Stimulated activated naive CD8-positive, alpha-beta T cell treated with anti-CD3 and anti-CD28 coated beads, Interleukin-15, Interleukin-2, amounts not matched to agents 100 ng/mL and 50 ng/mL, for 24 hours (primary cell): Measurements from ENCODE around the gene IQCN.

ENCODE experiments used
- H3K27ac Mint-ChIP-seq: one replicate; pipeline ENCODE4 v1.8.0; 2021; ENCODE audit warnings: mild to moderate bottlenecking, mixed read lengths
- H3K27me3 Mint-ChIP-seq: one replicate; pipeline ENCODE4 v1.8.0; 2021; ENCODE audit warnings: mixed read lengths
- H3K36me3 Mint-ChIP-seq: one replicate; pipeline ENCODE4 v1.8.0; 2021; ENCODE audit warnings: low read depth, mixed read lengths
- H3K4me1 Mint-ChIP-seq: one replicate; pipeline ENCODE4 v1.8.0; 2021; ENCODE audit warnings: low read depth, mixed read lengths
- H3K4me3 Mint-ChIP-seq: one replicate; pipeline ENCODE4 v1.8.0; 2021; ENCODE audit warnings: mild to moderate bottlenecking, mixed read lengths
- H3K9me3 Mint-ChIP-seq: one replicate; pipeline ENCODE4 v1.8.0; 2021; ENCODE audit warnings: mixed read lengths

IQCN gene

GRCh38 chr19:18308948-18309325, 34.7 kb upstream of the IQCN start:
- Mint-ChIP-seq H3K4me3 (no peak overlapping the region), H3K27me3 (no peaks in the 10 kb centered on the region), H3K36me3 (peaks cover 38% of the 10 kb centered on the region), H3K27ac (no peak overlapping the region), H3K9me3 (no peaks in the 10 kb centered on the region), H3K4me1 (peaks cover 41% of the 10 kb centered on the region)

- H3K4me3 Mint-ChIP-seq, result no peak overlapping the region
- H3K4me1 Mint-ChIP-seq, result peaks cover 48% of the 10 kb centered on the region
- H3K27me3 Mint-ChIP-seq, result no peaks in the 10 kb centered on the region
- peaks cover 36% of the 10 kb centered on the region for H3K36me3 Mint-ChIP-seq
- H3K27ac Mint-ChIP-seq, result peak overlapping the region; percentile 31
- no peaks in the 10 kb centered on the region for H3K9me3 Mint-ChIP-seq
Observed at GRCh38 chr19:18308051-18308947, 34.0 kb upstream of the IQCN start.

DNA sequence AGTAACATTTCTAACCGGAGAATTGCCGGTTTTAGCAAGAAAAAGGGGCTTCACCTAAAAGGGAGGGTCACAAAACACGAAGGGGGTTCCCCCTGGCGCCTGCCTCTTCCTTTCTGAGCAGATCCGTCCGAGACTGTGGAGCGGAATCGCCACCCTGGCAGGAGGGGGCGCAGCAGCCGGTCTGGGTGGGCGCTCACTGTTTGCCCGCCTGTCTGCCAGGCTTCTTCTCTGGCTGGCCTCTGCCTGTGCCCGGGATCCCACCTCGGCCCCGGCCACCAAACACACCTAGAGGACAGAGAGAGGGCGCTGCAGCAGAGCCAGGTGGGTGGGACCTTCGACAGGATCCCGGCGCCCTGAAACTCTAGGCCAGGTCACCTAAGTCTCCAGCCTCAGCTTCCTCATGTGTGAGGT, 33.0 kb upstream of the IQCN start:
- Mint-ChIP-seq H3K4me3 (peak overlapping the region; percentile 54), H3K27ac (peak overlapping the region; percentile 95), H3K27me3 (no peaks in the 10 kb centered on the region), H3K9me3 (no peaks in the 10 kb centered on the region), H3K36me3 (peaks cover 29% of the 10 kb centered on the region), H3K4me1 (peaks cover 54% of the 10 kb centered on the region)

GRCh38 chr19:18306888-18307260, 32.6 kb upstream of the IQCN start:
- Mint-ChIP-seq H3K4me1 (peaks cover 58% of the 10 kb centered on the region), H3K27ac (peak overlapping the region; percentile 95), H3K36me3 (peaks cover 29% of the 10 kb centered on the region), H3K9me3 (no peaks in the 10 kb centered on the region), H3K27me3 (no peaks in the 10 kb centered on the region), H3K4me3 (peak overlapping the region; percentile 54)

GRCh38 chr19:18306209-18306887, 32.1 kb upstream of the IQCN start:
- Mint-ChIP-seq H3K27ac (peak overlapping the region; percentile 95), H3K27me3 (no peaks in the 10 kb centered on the region), H3K4me1 (peaks cover 62% of the 10 kb centered on the region), H3K4me3 (peak overlapping the region; percentile 84), H3K36me3 (peaks cover 29% of the 10 kb centered on the region), H3K9me3 (no peaks in the 10 kb centered on the region)

DNA sequence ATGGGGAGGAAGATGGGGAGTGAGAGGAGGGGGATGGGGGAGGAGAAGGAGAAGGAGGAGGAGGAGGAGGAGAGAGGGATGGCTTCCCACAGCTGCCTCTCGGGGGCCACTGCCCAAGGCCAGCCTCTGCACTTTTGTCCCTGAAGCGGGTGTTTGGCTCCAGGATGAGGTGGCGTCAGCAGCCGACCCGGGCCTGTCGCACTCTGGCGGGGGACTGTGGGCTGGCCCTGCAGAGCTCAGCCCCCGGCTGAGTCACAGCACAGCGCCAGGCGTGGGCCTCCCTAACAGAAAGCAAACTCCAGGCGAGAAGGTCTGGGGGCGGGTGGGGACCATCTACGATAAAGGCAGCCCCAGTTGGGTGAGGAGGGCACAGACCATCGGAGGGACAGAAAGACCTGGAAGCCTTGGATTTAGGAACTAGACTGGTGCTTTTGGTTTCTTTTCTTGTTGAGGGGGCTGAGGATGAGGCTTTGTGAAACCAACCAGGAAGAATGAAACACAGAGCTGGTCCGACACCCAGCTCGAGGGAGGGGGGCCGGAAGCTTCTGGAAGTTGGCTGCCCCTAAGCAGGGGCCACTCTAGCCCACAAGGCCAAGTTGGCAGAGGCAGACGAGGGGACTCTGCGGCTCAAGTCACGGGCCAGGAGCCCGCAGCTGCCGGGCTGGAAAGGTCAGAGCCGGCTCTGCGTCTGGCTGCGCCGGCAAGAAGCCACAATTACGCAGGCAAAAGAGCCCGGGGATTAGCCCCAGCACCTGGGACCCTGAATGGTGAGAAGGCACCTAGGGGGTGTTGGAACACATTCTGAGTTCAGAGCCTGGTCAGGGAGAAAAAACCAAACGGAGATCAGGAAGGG, 30.4 kb upstream of the IQCN start:
- Mint-ChIP-seq H3K9me3 (no peaks in the 10 kb centered on the region), H3K27ac (peak overlapping the region; percentile 95), H3K4me3 (peak overlapping the region; percentile 84), H3K4me1 (peaks cover 58% of the 10 kb centered on the region), H3K27me3 (no peaks in the 10 kb centered on the region), H3K36me3 (peaks cover 29% of the 10 kb centered on the region)

- Mint-ChIP-seq H3K27ac (peak overlapping the region; percentile 95), H3K4me1 (peaks cover 62% of the 10 kb centered on the region), H3K4me3 (peak overlapping the region; percentile 84), H3K9me3 (no peaks in the 10 kb centered on the region), H3K27me3 (no peaks in the 10 kb centered on the region), H3K36me3 (peaks cover 28% of the 10 kb centered on the region)
Observed at GRCh38 chr19:18304208-18304457, 29.9 kb upstream of the IQCN start.

DNA sequence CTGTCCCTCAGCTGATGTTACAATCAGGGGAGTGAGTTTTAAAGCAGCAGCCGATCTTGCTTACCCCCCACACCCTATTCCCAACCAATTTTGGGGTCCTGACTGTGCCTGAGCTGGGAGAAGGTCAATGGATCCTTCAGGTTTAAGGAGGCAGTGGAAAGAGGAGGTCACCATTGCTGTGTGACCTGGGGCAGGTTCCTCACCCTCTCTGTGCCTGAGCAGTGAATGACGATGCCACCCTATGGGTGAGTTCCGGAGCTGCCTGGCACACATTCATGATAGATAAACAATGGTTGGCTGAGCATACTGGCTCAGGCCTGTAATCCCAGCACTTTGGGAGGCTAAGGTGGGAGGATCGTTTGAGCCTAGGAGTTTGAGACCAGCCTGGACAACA, 27.5 kb upstream of the IQCN start:
- H3K4me3 Mint-ChIP-seq, result peak overlapping the region; percentile 66
- H3K4me1 Mint-ChIP-seq, result peaks cover 68% of the 10 kb centered on the region
- peak overlapping the region; percentile 68 for H3K27ac Mint-ChIP-seq
- no peaks in the 10 kb centered on the region for H3K27me3 Mint-ChIP-seq
- no peaks in the 10 kb centered on the region for H3K9me3 Mint-ChIP-seq
- peaks cover 14% of the 10 kb centered on the region for H3K36me3 Mint-ChIP-seq

- peaks cover 68% of the 10 kb centered on the region for H3K4me1 Mint-ChIP-seq
- peak overlapping the region; percentile 66 for H3K4me3 Mint-ChIP-seq
- H3K9me3 Mint-ChIP-seq, result no peaks in the 10 kb centered on the region
- H3K27me3 Mint-ChIP-seq, result no peaks in the 10 kb centered on the region
- H3K27ac Mint-ChIP-seq, result peak overlapping the region; percentile 68
- peaks cover 13% of the 10 kb centered on the region for H3K36me3 Mint-ChIP-seq
Observed at GRCh38 chr19:18300930-18301717, 26.9 kb upstream of the IQCN start.

- H3K4me3 Mint-ChIP-seq, result no peak overlapping the region
- H3K27ac Mint-ChIP-seq, result no peak overlapping the region
- H3K4me1 Mint-ChIP-seq, result peaks cover 64% of the 10 kb centered on the region
- no peaks in the 10 kb centered on the region for H3K27me3 Mint-ChIP-seq
- H3K9me3 Mint-ChIP-seq, result no peaks in the 10 kb centered on the region
- peaks cover 9% of the 10 kb centered on the region for H3K36me3 Mint-ChIP-seq
Observed at GRCh38 chr19:18299654-18300053, 25.4 kb upstream of the IQCN start.

DNA sequence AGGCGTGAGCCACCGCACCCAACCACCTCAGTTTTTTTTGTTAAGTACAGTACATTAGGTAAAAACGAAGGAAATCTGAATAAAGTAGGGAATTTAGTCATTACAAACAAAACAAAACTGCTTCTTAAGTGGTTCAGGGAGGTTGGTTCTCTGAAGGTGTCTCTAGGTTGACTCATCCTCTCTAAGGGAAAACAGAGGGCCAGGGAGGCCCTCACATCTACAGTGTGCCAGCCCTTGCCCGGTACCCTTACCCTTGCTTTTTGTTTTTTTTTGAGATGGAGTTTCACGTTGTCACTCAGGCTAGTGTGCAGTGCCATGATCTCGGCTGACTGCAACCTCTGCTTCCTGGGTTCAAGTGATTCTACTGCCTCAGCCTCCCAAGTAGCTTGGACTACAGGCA, 24.3 kb upstream of the IQCN start:
- peaks cover 8% of the 10 kb centered on the region for H3K36me3 Mint-ChIP-seq
- H3K4me1 Mint-ChIP-seq, result peaks cover 67% of the 10 kb centered on the region
- H3K27me3 Mint-ChIP-seq, result no peaks in the 10 kb centered on the region
- H3K27ac Mint-ChIP-seq, result peak overlapping the region; percentile 74
- H3K9me3 Mint-ChIP-seq, result no peaks in the 10 kb centered on the region
- H3K4me3 Mint-ChIP-seq, result no peak overlapping the region

DNA sequence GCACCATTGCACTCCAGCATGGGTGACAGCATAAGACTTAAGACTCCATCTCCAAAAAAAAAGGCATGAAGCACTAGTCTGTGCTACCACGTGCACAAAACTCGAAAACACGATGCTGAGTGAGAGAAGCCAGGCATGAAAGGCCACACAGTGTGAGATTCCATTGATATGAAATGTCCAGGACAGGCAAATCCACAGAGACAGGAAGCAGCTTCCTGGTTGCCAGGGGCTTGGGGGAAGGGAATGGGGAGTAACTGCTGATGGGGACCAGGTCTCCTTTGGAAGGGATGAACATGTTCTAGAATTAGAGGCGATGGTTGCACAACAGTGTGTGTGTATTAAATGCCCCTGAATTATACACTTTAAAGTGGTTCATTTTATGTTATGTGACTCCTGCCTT, 23.1 kb upstream of the IQCN start:
- peak overlapping the region; percentile 53 for H3K27ac Mint-ChIP-seq
- H3K4me1 Mint-ChIP-seq, result peaks cover 66% of the 10 kb centered on the region
- H3K27me3 Mint-ChIP-seq, result no peaks in the 10 kb centered on the region
- no peak overlapping the region for H3K4me3 Mint-ChIP-seq
- peaks cover 8% of the 10 kb centered on the region for H3K36me3 Mint-ChIP-seq
- H3K9me3 Mint-ChIP-seq, result no peaks in the 10 kb centered on the region

DNA sequence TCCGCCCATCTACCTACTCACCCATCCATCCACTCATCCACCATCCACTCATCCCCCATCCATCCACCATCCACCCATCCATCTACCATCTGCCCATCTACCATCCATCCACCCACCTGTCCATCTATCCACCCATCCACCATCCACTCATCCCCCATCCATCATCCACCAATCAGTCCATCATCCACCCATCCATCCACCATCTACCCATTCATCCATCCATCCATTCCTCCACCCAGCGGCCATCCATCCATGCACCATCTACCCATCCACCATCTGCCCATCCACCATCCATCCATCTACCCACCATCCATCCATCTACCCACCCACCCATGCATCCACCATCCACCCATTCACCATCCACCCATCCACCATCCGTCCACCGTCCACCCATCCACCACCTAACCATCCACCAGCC, 20.8 kb upstream of the IQCN start:
- Mint-ChIP-seq H3K27me3 (no peaks in the 10 kb centered on the region), H3K9me3 (no peaks in the 10 kb centered on the region), H3K4me1 (peaks cover 75% of the 10 kb centered on the region), H3K36me3 (peaks cover 12% of the 10 kb centered on the region), H3K27ac (peak overlapping the region; percentile 61), H3K4me3 (peak overlapping the region; percentile 87)

- Mint-ChIP-seq H3K4me3 (peak overlapping the region; percentile 87), H3K36me3 (peaks cover 12% of the 10 kb centered on the region), H3K27ac (peak overlapping the region; percentile 93), H3K4me1 (peaks cover 80% of the 10 kb centered on the region), H3K9me3 (no peaks in the 10 kb centered on the region), H3K27me3 (no peaks in the 10 kb centered on the region)
Observed at GRCh38 chr19:18294467-18294864, 20.2 kb upstream of the IQCN start.
